Measurements from ENCODE around the gene BOLA1.

- no peak for TF ChIP-seq USF2 (IDR thresholded peaks at IDR 0.05; ENCODE audit: borderline replicate concordance, low read depth, low read length)
- no peak for TF ChIP-seq CTCF (IDR thresholded peaks at IDR 0.05)
- no peak for TF ChIP-seq MAX (IDR thresholded peaks at IDR 0.05; ENCODE audit: low read depth)
- no peak for TF ChIP-seq TEAD4 (IDR thresholded peaks at IDR 0.05; ENCODE audit: borderline replicate concordance, insufficient read depth)
- TF ChIP-seq RAD21 (IDR thresholded peaks at IDR 0.05; ENCODE audit: low read length) = no peak
- no peak for TF ChIP-seq TCF12 (IDR thresholded peaks at IDR 0.05)
- TF ChIP-seq GATA2 (CRISPR knock-in tag; IDR thresholded peaks at IDR 0.05) = no peak
- no peak for TF ChIP-seq EZH2phosphoT487 (IDR thresholded peaks at IDR 0.05; ENCODE audit: borderline replicate concordance, low read depth)
- TF ChIP-seq GABPA (IDR thresholded peaks at IDR 0.05; ENCODE audit: low read depth) = no peak
- no peak for TF ChIP-seq ZBTB33 (IDR thresholded peaks at IDR 0.05; ENCODE audit: borderline replicate concordance, low read depth)
- no peak for TF ChIP-seq POLR2AphosphoS5 (IDR thresholded peaks at IDR 0.05; ENCODE audit: low read depth, low read length)
- no peak for TF ChIP-seq FOXM1 (IDR thresholded peaks at IDR 0.05; ENCODE audit: low read depth)
- no peak for TF ChIP-seq IRF3 (IDR thresholded peaks at IDR 0.05; ENCODE audit: low read depth, low read length)
Measured at GRCh38 chr1:149949911-149950310, 50.5 kb downstream of the BOLA1 start.
